ENCODE results near the gene TMEM51. TPM values are rescaled to one million over a fixed set of nuclear protein-coding genes. Genes with fewer than 3 reads are reported as not detected.

Gene TMEM51
- total and polyA plus RNA-seq, 2 of the 13 experiments (the other 11 are each of a cell fraction or from before 2014, with no cell fraction given): 12.2 to 22.3 TPM

DNA sequence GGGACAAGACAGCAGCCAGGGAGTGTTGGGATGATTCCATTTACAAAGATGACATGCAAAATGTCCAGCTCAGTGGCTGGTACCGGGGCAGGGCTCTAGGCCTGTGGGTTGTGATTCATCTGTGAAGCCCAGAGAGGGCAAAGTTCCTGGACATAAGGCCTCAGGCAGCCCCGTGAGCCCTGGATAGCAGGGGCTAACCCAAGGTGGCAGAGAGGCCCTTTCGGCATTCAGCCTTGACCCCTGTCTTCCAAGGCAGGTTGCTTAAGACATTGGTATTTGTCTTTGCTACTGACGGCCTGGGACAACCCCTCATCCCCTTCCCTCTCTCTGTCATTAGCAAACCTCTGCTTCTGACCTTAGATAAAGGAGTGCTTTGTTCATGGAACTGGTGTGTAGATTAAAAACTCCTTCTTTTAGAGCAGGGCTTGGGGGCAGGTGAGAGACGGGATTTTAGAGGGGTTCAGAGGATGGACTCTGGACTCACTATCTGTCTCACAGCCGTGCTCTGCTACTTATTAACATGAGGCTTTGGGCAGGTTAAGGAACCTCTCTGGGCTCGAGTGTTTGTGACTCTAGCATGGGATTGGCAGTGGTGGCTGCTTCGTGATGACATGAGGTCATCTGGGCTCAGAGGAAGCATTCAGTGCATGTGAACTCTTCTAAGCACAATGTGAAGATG lies 36.3 kb downstream of the TMEM51 start (continued):
- peak; percentile 75 for TF ChIP-seq CEBPB (IDR thresholded peaks at IDR 0.05; ENCODE audit: borderline replicate concordance, low read depth, low read length)
- TF ChIP-seq, protein P1, sequence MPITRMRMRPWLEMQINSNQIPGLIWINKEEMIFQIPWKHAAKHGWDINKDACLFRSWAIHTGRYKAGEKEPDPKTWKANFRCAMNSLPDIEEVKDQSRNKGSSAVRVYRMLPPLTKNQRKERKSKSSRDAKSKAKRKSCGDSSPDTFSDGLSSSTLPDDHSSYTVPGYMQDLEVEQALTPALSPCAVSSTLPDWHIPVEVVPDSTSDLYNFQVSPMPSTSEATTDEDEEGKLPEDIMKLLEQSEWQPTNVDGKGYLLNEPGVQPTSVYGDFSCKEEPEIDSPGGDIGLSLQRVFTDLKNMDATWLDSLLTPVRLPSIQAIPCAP (CRISPR knock-in tag; IDR thresholded peaks at IDR 0.05; ENCODE audit: low read depth): no peak
- TF ChIP-seq GFI1 (CRISPR knock-in tag; IDR thresholded peaks at IDR 0.05; ENCODE audit: borderline replicate concordance): 0 out of 2 replicates have a peak, but pooled peaks have one; percentile 62
- TF ChIP-seq SAP130 (CRISPR knock-in tag; IDR thresholded peaks at IDR 0.05; ENCODE audit: low read depth): peak; percentile 43; the same call in 1 of the 2 replicates
- peak; percentile 46; the same call in 1 of the 2 replicates for TF ChIP-seq ZSCAN25 (CRISPR knock-in tag; IDR thresholded peaks at IDR 0.05)
- TF ChIP-seq ZNF672 (CRISPR knock-in tag; IDR thresholded peaks at IDR 0.05): no peak
- TF ChIP-seq, protein P2, sequence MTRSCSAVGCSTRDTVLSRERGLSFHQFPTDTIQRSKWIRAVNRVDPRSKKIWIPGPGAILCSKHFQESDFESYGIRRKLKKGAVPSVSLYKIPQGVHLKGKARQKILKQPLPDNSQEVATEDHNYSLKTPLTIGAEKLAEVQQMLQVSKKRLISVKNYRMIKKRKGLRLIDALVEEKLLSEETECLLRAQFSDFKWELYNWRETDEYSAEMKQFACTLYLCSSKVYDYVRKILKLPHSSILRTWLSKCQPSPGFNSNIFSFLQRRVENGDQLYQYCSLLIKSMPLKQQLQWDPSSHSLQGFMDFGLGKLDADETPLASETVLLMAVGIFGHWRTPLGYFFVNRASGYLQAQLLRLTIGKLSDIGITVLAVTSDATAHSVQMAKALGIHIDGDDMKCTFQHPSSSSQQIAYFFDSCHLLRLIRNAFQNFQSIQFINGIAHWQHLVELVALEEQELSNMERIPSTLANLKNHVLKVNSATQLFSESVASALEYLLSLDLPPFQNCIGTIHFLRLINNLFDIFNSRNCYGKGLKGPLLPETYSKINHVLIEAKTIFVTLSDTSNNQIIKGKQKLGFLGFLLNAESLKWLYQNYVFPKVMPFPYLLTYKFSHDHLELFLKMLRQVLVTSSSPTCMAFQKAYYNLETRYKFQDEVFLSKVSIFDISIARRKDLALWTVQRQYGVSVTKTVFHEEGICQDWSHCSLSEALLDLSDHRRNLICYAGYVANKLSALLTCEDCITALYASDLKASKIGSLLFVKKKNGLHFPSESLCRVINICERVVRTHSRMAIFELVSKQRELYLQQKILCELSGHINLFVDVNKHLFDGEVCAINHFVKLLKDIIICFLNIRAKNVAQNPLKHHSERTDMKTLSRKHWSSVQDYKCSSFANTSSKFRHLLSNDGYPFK (CRISPR knock-in tag; IDR thresholded peaks at IDR 0.05; ENCODE audit: borderline replicate concordance): peak; percentile 72; the same call in 1 of the 2 replicates
- TF ChIP-seq, protein P3, sequence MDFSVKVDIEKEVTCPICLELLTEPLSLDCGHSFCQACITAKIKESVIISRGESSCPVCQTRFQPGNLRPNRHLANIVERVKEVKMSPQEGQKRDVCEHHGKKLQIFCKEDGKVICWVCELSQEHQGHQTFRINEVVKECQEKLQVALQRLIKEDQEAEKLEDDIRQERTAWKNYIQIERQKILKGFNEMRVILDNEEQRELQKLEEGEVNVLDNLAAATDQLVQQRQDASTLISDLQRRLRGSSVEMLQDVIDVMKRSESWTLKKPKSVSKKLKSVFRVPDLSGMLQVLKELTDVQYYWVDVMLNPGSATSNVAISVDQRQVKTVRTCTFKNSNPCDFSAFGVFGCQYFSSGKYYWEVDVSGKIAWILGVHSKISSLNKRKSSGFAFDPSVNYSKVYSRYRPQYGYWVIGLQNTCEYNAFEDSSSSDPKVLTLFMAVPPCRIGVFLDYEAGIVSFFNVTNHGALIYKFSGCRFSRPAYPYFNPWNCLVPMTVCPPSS (IDR thresholded peaks at IDR 0.05): no peak
- TF ChIP-seq NRL (CRISPR knock-in tag; IDR thresholded peaks at IDR 0.05; ENCODE audit: borderline replicate concordance): 0 out of 2 replicates have a peak, but pooled peaks have one; percentile 37
- peak; percentile 46 for TF ChIP-seq THAP11 (CRISPR knock-in tag; IDR thresholded peaks at IDR 0.05)
- TF ChIP-seq, protein P4, sequence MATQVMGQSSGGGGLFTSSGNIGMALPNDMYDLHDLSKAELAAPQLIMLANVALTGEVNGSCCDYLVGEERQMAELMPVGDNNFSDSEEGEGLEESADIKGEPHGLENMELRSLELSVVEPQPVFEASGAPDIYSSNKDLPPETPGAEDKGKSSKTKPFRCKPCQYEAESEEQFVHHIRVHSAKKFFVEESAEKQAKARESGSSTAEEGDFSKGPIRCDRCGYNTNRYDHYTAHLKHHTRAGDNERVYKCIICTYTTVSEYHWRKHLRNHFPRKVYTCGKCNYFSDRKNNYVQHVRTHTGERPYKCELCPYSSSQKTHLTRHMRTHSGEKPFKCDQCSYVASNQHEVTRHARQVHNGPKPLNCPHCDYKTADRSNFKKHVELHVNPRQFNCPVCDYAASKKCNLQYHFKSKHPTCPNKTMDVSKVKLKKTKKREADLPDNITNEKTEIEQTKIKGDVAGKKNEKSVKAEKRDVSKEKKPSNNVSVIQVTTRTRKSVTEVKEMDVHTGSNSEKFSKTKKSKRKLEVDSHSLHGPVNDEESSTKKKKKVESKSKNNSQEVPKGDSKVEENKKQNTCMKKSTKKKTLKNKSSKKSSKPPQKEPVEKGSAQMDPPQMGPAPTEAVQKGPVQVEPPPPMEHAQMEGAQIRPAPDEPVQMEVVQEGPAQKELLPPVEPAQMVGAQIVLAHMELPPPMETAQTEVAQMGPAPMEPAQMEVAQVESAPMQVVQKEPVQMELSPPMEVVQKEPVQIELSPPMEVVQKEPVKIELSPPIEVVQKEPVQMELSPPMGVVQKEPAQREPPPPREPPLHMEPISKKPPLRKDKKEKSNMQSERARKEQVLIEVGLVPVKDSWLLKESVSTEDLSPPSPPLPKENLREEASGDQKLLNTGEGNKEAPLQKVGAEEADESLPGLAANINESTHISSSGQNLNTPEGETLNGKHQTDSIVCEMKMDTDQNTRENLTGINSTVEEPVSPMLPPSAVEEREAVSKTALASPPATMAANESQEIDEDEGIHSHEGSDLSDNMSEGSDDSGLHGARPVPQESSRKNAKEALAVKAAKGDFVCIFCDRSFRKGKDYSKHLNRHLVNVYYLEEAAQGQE (IDR thresholded peaks at IDR 0.05; ENCODE audit: borderline replicate concordance in 1 of 2, low read depth in 1 of 2, low read length in 2 of 2): no peak
- TF ChIP-seq, protein P5, sequence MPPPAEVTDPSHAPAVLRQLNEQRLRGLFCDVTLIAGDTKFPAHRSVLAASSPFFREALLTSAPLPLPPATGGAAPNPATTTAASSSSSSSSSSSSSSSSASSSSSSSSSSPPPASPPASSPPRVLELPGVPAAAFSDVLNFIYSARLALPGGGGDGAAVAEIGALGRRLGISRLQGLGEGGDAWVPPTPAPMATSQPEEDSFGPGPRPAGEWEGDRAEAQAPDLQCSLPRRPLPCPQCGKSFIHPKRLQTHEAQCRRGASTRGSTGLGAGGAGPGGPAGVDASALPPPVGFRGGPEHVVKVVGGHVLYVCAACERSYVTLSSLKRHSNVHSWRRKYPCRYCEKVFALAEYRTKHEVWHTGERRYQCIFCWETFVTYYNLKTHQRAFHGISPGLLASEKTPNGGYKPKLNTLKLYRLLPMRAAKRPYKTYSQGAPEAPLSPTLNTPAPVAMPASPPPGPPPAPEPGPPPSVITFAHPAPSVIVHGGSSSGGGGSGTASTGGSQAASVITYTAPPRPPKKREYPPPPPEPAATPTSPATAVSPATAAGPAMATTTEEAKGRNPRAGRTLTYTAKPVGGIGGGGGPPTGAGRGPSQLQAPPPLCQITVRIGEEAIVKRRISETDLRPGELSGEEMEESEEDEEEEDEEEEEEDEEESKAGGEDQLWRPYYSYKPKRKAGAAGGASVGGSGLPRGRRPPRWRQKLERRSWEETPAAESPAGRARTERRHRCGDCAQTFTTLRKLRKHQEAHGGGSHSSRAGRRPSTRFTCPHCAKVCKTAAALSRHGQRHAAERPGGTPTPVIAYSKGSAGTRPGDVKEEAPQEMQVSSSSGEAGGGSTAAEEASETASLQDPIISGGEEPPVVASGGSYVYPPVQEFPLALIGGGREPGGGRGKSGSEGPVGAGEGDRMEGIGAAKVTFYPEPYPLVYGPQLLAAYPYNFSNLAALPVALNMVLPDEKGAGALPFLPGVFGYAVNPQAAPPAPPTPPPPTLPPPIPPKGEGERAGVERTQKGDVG (CRISPR knock-in tag; IDR thresholded peaks at IDR 0.05; ENCODE audit: borderline replicate concordance): peak; percentile 82; the same call in 1 of the 2 replicates
- TF ChIP-seq FOSL2 (CRISPR knock-in tag; IDR thresholded peaks at IDR 0.05): peak; percentile 77
- peak; percentile 2; the same call in 1 of the 2 replicates for TF ChIP-seq STAG1 (CRISPR knock-in tag; IDR thresholded peaks at IDR 0.05)
- peak; percentile 96 for TF ChIP-seq GATAD2A (CRISPR knock-in tag; IDR thresholded peaks at IDR 0.05)
- TF ChIP-seq ZNF17 (CRISPR knock-in tag; IDR thresholded peaks at IDR 0.05): no peak
- TF ChIP-seq ZNF768 (CRISPR knock-in tag; IDR thresholded peaks at IDR 0.05): peak; percentile 89
